ENCODE data around the gene KCNN2. TPM values are rescaled to one million over a fixed set of nuclear protein-coding genes. Genes with fewer than 3 reads are reported as not detected.

The KCNN2 gene
- total and polyA plus RNA-seq, 2 of the 4 experiments (the other 2 are of a cell fraction): 2.2 to 8.8 TPM

GRCh38 chr5:114355086-114355830 lies 6.6 kb upstream of the KCNN2 start:
- intact Hi-C loops (cut with micrococcal nuclease): loop anchor here (5.0 kb wide), 1 partner anchor 48 kb away; no protein-coding TSS in a partner anchor

More at GRCh38 chr5:114355086-114355830, 6.6 kb upstream of the KCNN2 start:
- H3K27me3 ChIP-seq (ENCODE audit: control insufficient read depth, insufficient read depth, low read length): 0 out of 2 replicates have a peak, but pooled peaks cover 2% of the 10 kb centered on the region
- TF ChIP-seq, protein P1, sequence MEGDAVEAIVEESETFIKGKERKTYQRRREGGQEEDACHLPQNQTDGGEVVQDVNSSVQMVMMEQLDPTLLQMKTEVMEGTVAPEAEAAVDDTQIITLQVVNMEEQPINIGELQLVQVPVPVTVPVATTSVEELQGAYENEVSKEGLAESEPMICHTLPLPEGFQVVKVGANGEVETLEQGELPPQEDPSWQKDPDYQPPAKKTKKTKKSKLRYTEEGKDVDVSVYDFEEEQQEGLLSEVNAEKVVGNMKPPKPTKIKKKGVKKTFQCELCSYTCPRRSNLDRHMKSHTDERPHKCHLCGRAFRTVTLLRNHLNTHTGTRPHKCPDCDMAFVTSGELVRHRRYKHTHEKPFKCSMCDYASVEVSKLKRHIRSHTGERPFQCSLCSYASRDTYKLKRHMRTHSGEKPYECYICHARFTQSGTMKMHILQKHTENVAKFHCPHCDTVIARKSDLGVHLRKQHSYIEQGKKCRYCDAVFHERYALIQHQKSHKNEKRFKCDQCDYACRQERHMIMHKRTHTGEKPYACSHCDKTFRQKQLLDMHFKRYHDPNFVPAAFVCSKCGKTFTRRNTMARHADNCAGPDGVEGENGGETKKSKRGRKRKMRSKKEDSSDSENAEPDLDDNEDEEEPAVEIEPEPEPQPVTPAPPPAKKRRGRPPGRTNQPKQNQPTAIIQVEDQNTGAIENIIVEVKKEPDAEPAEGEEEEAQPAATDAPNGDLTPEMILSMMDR (conservative IDR thresholded peaks at IDR 0.05; ENCODE audit: low read depth, low read length): no peak
- TF ChIP-seq RCOR1 (IDR thresholded peaks at IDR 0.05; ENCODE audit: insufficient replicate concordance, low read length): no peak
- TF ChIP-seq SMC3 (IDR thresholded peaks at IDR 0.05; ENCODE audit: low read depth, low read length): no peak
- TF ChIP-seq RAD21 (IDR thresholded peaks at IDR 0.05; ENCODE audit: low read length): no peak
- no peak for TF ChIP-seq MAZ (IDR thresholded peaks at IDR 0.05; ENCODE audit: borderline replicate concordance, low read depth, low read length)
- TF ChIP-seq, protein P2, sequence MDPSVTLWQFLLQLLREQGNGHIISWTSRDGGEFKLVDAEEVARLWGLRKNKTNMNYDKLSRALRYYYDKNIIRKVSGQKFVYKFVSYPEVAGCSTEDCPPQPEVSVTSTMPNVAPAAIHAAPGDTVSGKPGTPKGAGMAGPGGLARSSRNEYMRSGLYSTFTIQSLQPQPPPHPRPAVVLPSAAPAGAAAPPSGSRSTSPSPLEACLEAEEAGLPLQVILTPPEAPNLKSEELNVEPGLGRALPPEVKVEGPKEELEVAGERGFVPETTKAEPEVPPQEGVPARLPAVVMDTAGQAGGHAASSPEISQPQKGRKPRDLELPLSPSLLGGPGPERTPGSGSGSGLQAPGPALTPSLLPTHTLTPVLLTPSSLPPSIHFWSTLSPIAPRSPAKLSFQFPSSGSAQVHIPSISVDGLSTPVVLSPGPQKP (IDR thresholded peaks at IDR 0.05; ENCODE audit: borderline replicate concordance, low read depth, low read length): no peak
- TF ChIP-seq CHD1 (IDR thresholded peaks at IDR 0.05; ENCODE audit: low read depth, low read length): no peak
- TF ChIP-seq FOS (IDR thresholded peaks at IDR 0.05; ENCODE audit: low read depth, low read length): no peak
- TF ChIP-seq CEBPB (IDR thresholded peaks at IDR 0.05; ENCODE audit: low read depth, low read length): no peak
- TF ChIP-seq, protein P3, sequence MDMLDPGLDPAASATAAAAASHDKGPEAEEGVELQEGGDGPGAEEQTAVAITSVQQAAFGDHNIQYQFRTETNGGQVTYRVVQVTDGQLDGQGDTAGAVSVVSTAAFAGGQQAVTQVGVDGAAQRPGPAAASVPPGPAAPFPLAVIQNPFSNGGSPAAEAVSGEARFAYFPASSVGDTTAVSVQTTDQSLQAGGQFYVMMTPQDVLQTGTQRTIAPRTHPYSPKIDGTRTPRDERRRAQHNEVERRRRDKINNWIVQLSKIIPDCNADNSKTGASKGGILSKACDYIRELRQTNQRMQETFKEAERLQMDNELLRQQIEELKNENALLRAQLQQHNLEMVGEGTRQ (IDR thresholded peaks at IDR 0.05; ENCODE audit: low read depth, low read length): no peak
- TF ChIP-seq BHLHE40 (IDR thresholded peaks at IDR 0.05; ENCODE audit: low read depth, low read length): no peak
- no peak for TF ChIP-seq POLR2A (IDR thresholded peaks at IDR 0.05; ENCODE audit: low read depth, low read length)
- TF ChIP-seq MXI1 (IDR thresholded peaks at IDR 0.05; ENCODE audit: borderline replicate concordance, low read depth, low read length): no peak
- no peak for TF ChIP-seq MAFK (IDR thresholded peaks at IDR 0.05; ENCODE audit: low read depth, low read length)
- TF ChIP-seq NFE2L2 (IDR thresholded peaks at IDR 0.05; ENCODE audit: low read depth, low read length): no peak
- no peaks in the 10 kb centered on the region for H3K9me1 ChIP-seq (ENCODE audit: insufficient read depth, low read length)
- CTCF ChIA-PET: interaction anchor here (0.5 to 0.8 kb wide), 2 partner anchors 104 to 398 kb away, joined by 3 read pairs; no protein-coding TSS in a partner anchor
- H3K56ac ChIP-seq (ENCODE audit: extremely low read depth, insufficient read depth, low read length): no peak overlapping the region
- H3K4ac ChIP-seq (ENCODE audit: low read depth, low read length): no peak overlapping the region
- WGBS, 2 experiments (ENCODE audit: extremely low coverage in 2 of 2, insufficient read length in 1 of 2): no CpG with 5 or more reads among the region's 5 CpGs
- no TSS peak for BruUV-seq (replicated peaks)
- H3K27ac ChIP-seq (ENCODE audit: insufficient read depth, low read length): no peak overlapping the region
- H2BK20ac ChIP-seq (ENCODE audit: low read depth, low read length): no peak overlapping the region
- H3K14ac ChIP-seq (replicated peaks; ENCODE audit: low read depth, low read length): no peak overlapping the region
- DNase-seq (no peak), ATAC-seq (ENCODE audit: low read depth) (no peak)
- no peak overlapping the region for H2BK5ac ChIP-seq (ENCODE audit: low read depth, low read length, poor library complexity, severe bottlenecking)
- H3K18ac ChIP-seq (ENCODE audit: low read depth, low read length): no peak overlapping the region
- H2AK9ac ChIP-seq (replicated peaks; ENCODE audit: low read depth, low read length, poor library complexity): no peak overlapping the region
- no peak overlapping the region for H4K91ac ChIP-seq (ENCODE audit: insufficient read depth, low read depth, low read length)
- no peak overlapping the region for H3K23ac ChIP-seq (ENCODE audit: low read depth, low read length)
- H2AFZ ChIP-seq (replicated peaks; ENCODE audit: low read length, poor library complexity): no peak overlapping the region
- H4K5ac ChIP-seq (ENCODE audit: low read depth, low read length): no peak overlapping the region
- no peak overlapping the region for H3K9ac ChIP-seq (ENCODE audit: low read depth, low read length)
- no peak overlapping the region for H3K4me3 ChIP-seq (ENCODE audit: insufficient read depth, low read depth, low read length)
- H3K79me1 ChIP-seq (ENCODE audit: low read depth in 1 of 2, low read length in 2 of 2): no peaks in the 10 kb centered on the region
- H4K20me1 ChIP-seq (ENCODE audit: insufficient read depth, low read length): no peaks in the 10 kb centered on the region
- H2BK120ac ChIP-seq (ENCODE audit: low read depth, low read length): no peak overlapping the region; the same call in 1 of the 2 replicates
- H3K4me2 ChIP-seq (ENCODE audit: low read depth, low read length): no peak overlapping the region
- no peaks in the 10 kb centered on the region for H3K4me1 ChIP-seq (ENCODE audit: control insufficient read depth, insufficient read depth, low read length)
- no peak overlapping the region for H2BK15ac ChIP-seq (ENCODE audit: low read depth, low read length)
- POLR2A ChIA-PET (ENCODE audit: unreplicated experiment): no interaction called here
- no peaks in the 10 kb centered on the region for H3K9me3 ChIP-seq (ENCODE audit: control insufficient read depth, insufficient read depth, low read length)
- H4K8ac ChIP-seq (ENCODE audit: low read depth in 2 of 2, low read length in 2 of 2): no peak overlapping the region
- H2AK5ac ChIP-seq (ENCODE audit: low read depth, low read length): no peak overlapping the region
- dilution Hi-C loops (cut with HindIII; ENCODE audit: low sequenced_read_pairs, unreplicated experiment): no loop called here
- in situ Hi-C loops (cut with MboI; ENCODE audit: low sequenced_read_pairs): no loop called here
- no peaks in the 10 kb centered on the region for H3K36me3 ChIP-seq (ENCODE audit: control insufficient read depth, insufficient read depth, low read length)

Data from IMR-90 (cell line).